Left ventricle myocardium superior (tissue), 1 donor: ENCODE measurements around the gene C1QA. TPM values are rescaled to one million over a fixed set of nuclear protein-coding genes. Genes with fewer than 3 reads are reported as not detected.

Source experiments
- ATAC-seq: fragments of 200-7000 bp; cut with Tn5 transposase; one replicate; pipeline ENCODE4 v1.9.1; 2020; ENCODE audit warnings: mild to moderate bottlenecking, moderate library complexity
- DNase-seq: peaks from one replicate; pipeline ENCODE4 v3.0.0-alpha.2; 2020
- intact Hi-C: fragments of 100-400 bp; cut with micrococcal nuclease; formaldehyde crosslinking; loops from one replicate; pipeline ENCODE4 v1.11.0; 2022
- total RNA-seq: library from RNA; stranded (reverse); fragmentation: NEBNext Ultra II Directional; extraction: Animal tissue kit (Norgen Biotek cat#: 25700); gene quantifications from one replicate; pipeline ENCODE4 v1.2.1, GENCODE V29; 2021
- donor health status: DM: no; HTN: yes; CAD: no; lungs with severe emphysema.

Gene C1QA
- total RNA-seq, 1 donor from 2014 or later: 86.5 TPM

DNA sequence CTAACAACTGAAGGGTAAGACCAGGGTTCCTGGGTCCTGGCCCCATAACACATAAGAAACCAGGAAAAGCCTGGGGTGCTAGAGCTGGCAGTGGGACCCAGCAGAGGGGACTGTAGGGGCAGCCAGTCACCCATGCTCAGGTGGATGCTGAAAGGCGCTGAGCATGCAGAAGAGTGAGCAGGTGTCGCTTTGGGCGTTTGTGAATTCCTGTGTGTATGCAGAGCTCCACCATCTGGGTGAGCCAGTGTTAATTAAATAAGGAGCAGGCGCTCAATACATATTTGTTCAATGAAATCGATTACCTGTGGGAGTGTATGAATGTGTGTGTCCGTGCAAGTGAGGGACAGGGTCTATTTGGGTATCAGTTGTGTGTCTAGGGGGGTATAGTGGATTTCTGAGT, 499 bp downstream of the C1QA start:
- DNase-seq (no peak), ATAC-seq (no peak)
- intact Hi-C loops: loop anchor here (10.0 kb wide), 1 partner anchor 212 kb away; no protein-coding TSS in a partner anchor

DNA sequence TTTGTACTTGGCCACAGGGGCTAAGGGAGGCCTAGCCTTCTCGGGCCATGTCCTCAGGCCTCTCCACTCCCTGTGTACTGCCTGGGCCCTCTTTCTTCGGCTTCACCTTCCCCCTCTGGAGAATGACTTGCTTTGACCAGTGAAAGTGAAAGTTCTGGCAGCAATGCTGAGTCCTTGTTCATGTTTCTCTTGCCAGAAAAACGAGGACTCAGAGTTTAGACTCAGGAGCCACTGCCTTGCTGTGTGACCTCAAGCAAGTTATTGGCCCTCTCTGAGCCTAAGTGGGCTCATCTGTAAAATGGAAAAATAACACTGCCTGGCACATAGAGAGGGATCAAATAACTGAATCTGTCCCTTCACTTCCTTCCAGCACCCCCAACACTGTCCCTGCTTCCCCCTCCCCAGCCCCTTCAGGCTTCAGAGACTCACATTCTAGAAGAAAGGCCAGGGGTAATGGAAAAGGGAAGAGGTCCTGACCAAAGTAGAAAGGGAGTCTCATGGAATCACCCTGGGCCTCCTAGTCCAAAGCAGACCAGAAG, 1.5 kb downstream of the C1QA start:
- no peak for ATAC-seq

DNA sequence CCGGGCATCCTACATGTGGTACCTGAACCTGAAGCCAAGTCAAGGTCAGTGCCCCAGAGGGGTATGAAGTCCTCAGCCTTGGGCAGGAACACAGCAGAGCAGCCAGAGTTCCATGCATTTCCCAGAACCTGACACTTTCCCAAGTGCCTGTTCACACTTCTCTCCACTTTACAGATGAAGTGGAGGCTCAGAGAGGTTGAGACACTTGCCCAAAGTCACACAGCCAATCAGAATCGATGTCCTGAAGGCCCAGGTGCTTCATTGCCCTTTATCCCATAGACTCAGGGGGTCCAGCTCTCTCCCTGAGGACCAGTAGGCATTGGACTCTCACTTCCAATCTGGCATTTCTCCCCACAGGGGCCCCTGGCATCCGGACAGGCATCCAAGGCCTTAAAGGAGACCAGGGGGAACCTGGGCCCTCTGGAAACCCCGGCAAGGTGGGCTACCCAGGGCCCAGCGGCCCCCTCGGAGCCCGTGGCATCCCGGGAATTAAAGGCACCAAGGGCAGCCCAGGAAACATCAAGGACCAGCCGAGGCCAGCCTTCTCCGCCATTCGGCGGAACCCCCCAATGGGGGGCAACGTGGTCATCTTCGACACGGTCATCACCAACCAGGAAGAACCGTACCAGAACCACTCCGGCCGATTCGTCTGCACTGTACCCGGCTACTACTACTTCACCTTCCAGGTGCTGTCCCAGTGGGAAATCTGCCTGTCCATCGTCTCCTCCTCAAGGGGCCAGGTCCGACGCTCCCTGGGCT, 2.2 kb downstream of the C1QA start:
- intact Hi-C loops: loop anchor here (10.0 kb wide), 1 partner anchor 214 kb away; no protein-coding TSS in a partner anchor
- DNase-seq (no peak), ATAC-seq (no peak)

More for the DNA sequence above, 1.5 kb downstream of the C1QA start:
- intact Hi-C loops: loop anchor here (10.0 kb wide), 1 partner anchor 213 kb away; no protein-coding TSS in a partner anchor
- no peak for DNase-seq

DNA sequence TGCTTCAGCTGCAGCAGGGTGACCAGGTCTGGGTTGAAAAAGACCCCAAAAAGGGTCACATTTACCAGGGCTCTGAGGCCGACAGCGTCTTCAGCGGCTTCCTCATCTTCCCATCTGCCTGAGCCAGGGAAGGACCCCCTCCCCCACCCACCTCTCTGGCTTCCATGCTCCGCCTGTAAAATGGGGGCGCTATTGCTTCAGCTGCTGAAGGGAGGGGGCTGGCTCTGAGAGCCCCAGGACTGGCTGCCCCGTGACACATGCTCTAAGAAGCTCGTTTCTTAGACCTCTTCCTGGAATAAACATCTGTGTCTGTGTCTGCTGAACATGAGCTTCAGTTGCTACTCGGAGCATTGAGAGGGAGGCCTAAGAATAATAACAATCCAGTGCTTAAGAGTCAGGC, 2.9 kb downstream of the C1QA start:
- no peak for ATAC-seq
- no peak for DNase-seq
- intact Hi-C loops: loop anchor here (10.0 kb wide), 1 partner anchor 214 kb away; no protein-coding TSS in a partner anchor

DNA sequence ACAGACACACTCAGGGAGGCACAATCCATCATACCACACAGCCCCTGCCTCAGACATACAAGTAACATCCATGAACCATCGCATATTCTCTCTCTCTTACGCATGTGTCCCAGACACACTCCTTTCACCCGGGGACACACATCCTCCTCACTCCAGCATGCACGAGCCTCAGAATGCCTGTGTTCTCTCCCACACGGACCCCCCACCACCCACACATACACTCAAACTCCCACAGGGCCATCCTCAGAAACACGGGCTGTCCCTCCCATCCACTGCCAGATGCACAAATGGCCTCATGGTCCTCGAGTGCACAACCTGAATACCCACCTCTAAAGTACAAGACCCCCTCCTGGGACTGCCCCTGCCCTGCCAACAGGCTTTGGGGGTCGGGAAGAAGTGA, 4.8 kb downstream of the C1QA start:
- DNase-seq (no peak), ATAC-seq (no peak)
- intact Hi-C loops: no loop called here

DNA sequence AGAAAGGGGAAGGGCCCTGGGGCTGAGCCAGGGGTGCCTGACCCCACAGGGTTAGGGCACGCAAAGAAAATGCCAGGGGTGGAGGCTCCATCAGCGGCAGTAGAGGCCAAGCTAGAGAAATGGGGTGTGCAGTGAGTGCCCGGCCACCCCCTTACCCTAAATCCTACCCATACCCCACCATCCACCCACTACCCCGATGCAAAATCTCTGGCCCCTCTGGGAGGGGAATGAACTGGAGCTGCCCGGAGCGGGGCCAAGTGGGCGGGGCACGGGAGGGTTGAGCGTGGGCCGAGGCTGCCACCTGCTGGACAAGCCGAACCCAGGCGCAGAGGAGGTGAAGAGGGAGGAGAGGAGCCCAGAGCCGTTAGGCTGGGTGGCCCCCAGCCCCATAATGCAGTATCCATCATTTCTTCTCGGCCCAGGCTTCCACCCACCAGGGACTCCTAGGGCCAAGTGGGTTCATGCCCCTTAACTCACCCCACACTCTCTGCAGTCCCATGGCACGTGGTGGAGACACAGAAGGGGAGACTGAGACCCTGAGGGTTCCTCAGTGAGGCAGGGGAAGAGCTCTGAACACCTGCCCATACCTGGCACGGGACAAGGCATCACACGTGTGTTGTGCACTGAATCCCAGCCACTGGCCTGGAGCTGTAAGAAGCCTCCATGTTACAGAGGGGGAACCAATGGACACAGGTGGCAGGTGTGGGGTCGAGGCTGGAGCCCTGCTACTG, 5.6 kb downstream of the C1QA start:
- peak; percentile 84 for ATAC-seq
- DNase-seq: peak; percentile 93
- intact Hi-C loops: no loop called here

DNA sequence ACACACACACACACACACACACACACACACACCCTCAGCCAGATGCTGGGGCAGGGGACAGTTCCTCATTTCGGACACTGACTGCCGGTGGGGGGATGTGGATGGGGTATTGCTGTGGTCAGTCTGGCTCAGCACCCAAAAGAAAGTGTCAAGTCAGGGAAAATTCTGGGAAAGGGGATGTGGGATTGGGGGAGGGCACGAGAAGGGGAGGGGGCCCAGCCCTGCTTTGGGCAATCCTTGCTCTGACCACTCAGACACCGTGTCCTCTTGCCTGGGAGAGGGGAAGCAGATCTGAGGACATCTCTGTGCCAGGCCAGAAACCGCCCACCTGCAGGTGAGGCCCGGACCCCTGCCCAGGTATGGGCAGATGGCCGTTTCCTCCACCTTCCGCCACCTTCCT, 7.0 kb downstream of the C1QA start, which contains the start of gene C1QC:
Gene C1QC (plus strand): TSS at position 253 of the 400 bp plus-strand sequence. CDS start 391 bp downstream, outside the sequence.
- peak; percentile 54 for DNase-seq
- peak; percentile 54 for ATAC-seq
- intact Hi-C loops: no loop called here

DNA sequence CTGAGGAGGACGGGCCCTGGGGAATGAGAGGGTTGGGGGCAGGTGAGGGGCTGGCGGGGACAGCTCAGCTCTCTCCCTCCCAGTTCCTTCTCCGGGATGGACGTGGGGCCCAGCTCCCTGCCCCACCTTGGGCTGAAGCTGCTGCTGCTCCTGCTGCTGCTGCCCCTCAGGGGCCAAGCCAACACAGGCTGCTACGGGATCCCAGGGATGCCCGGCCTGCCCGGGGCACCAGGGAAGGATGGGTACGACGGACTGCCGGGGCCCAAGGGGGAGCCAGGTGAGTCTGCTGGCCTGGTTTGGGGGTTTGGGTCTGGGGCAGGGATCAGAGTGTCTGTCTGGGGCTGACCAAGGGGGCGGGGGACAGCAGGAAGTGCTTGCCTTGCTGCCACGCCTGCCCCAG, 7.5 kb downstream of the C1QA start:
- intact Hi-C loops: no loop called here
- ATAC-seq (no peak), DNase-seq (no peak)

DNA sequence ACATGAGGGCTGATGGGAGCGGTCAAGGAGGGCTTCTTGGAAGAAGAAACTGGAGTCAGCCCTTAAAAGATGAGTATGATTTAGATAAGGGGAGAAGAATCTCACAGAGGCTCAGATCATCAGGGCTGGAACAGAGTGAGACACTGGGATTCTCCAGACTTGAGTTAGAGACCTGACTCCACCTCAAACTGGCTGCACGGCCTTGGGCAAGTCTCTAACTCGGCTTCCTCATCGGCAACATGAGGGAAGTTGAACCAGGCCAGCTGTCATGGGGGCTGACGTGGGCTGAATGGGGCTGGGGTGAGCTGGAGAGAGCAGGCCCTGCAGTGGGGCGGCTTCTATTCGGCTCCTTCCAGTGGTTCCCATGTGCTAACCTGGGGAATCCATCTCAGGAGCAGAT, 9.5 kb downstream of the C1QA start:
- intact Hi-C loops: no loop called here
- peak; percentile 8 for ATAC-seq
- no peak for DNase-seq

DNA sequence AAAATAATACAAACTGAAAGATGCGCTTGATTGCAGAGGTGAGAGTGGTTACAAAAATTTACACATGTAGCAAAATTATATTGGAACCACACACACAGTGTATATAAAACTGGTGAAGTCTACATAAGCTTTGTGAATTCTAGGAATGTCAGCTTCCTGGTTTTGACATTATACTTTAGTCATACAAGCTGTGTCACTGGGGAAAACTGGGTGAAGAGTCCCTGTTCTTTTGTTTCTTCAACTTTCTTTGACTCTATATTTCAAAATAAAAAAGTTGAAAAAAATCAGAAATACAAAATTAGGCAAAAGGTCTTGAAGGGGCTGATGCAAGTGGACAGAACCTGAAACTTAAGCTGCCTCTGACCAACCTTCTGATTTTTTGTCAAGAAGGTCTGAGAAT, 10.0 kb downstream of the C1QA start:
- intact Hi-C loops: no loop called here
- ATAC-seq (no peak), DNase-seq (no peak)

DNA sequence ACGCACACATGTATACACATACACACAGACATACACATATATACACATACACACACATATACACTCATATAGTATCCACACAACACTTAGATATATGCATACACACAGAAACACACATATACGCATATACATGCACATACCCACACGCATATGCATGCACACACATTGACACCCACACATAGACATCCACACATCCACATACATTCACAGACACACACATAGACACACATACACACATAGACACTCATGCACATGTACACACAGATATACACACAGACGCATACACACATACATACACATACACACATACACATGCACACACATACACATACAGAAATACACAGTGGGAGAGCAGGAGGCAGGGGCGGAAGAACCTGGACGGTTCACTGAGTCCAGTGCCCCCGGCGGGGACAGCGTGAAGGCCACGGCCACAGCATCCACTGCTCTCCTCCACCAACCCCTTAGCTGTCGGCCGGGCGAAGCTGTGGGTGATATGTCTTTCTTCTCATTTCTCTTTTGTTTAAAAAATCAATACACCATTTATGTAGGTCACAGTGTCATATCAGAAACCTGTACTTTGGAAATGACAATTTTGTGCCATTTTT, 13.8 kb downstream of the C1QA start:
- intact Hi-C loops: no loop called here
- ATAC-seq (no peak), DNase-seq (no peak)

DNA sequence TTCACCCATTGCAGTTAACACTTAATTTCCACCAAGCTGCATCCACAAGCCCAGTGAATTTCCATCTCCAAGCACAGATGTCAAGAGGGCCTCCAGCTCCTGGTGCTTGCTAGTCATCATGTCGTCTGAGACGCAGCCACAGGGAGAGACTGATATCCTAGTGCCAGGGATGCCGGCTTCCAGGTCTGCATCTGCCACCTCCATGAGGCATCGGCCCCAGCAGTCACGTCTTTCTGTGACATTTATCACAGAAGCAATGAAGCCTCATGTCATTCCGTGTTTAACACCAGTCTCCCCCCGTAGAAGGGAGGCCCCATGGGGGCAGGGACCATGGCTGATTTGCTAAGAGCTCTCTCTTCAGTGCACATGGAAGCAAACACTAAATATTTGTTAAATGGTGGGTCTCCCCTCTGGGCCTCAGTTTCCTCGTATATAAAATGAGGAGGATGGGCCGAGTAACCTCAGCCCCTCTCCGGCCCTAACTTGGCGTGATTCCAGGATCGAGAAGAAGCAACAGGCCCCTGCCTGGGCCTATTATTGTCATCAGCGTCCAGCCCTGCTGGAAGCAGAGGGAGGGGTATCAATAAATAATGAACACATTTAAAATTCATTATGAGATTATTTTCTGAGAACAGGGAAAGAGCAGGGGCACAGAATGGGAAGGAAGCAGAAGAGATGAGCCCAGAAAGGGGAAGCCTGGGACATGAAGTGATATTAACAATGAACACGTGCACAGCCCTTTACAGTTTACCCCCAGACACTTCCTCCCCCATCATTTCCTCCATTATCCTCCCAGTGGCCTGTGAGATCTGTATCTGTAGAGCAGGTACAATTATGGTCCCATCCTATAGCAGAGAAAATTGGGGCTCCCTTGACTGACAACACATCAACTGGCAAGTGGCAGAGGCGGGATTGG, 15.8 kb downstream of the C1QA start:
- DNase-seq (no peak), ATAC-seq (peak; percentile 66)
- intact Hi-C loops: no loop called here

DNA sequence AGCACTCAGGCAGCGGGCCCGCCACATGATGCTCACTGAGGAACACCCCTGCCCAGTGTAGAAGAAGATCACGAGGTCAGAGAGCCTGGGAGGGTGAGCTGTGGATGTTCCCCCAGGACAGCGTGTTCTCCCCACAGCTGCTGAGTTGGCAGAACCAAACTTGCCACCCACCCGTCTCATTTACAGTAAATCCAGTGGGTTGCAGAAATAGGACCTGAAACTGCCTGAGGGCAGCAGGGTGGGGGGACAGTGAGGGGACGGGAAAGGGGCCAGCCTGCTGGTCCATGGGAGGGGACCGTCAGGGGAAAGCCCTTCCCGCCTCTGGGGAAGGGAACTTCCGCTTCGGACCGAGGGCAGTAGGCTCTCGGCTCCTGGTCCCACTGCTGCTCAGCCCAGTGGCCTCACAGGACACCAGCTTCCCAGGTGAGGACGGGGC, 16.5 kb downstream of the C1QA start, which contains the start of gene C1QB:
Gene C1QB (plus strand): TSS at position 356 of the 436 bp plus-strand sequence. CDS start 6,227 bp downstream, outside the sequence.
- intact Hi-C loops: no loop called here
- ATAC-seq: peak; percentile 85
- DNase-seq: peak; percentile 64

DNA sequence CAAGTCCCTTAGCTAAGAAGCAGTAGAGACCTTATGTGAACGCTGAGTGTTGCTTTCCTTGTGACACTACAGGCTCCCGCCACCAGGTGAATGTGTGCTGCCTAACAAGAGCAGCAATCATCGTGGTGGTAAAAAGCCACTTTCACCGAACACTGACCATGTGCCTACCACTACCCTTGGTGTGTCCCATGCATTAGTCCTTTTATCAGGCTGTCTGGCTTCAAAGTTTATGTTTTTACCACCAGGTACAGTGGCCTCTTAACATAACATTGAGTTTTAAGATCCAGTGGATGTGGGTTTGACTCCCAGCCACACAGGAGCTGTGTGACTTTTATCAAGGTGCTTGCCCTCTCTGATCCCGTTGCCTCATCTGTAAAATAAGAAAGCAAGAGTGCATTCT, 18.3 kb downstream of the C1QA start:
- intact Hi-C loops: no loop called here
- DNase-seq (no peak), ATAC-seq (no peak)

DNA sequence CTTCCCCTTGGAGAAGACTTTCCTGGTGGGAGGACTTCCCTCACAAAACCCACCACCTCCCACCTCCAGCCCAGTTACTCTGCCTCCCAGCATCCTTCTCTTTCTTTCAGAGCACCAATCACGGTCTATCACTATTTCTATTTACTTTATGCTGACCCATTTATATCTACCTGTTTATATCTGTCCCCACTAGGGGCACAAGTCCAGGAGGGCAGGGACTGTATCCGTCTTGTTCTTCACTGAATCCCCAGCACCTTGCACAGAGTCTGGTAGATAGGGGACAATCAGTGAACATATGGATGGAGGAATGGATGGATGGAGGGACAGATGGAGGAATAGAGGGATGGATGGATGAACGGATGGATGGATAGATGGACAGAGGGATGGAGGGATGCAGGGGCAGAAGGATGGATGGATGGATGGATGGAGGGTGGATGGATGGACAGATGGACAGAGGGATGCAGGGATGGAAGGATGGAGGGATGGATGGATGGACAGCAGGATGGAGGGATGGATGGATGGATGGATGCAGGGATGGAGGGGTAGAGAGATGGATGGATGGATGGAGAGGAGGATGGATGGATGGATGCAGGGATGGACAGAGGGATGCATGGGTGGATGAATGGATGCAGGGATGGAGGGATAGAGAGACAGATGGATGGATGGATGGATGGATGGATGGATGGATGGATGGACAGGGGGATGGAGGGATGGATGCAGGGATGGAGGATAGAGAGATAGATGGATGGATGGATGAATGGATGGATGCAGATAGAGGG, 22.1 kb downstream of the C1QA start:
- ATAC-seq (no peak), DNase-seq (no peak)
- intact Hi-C loops: no loop called here

DNA sequence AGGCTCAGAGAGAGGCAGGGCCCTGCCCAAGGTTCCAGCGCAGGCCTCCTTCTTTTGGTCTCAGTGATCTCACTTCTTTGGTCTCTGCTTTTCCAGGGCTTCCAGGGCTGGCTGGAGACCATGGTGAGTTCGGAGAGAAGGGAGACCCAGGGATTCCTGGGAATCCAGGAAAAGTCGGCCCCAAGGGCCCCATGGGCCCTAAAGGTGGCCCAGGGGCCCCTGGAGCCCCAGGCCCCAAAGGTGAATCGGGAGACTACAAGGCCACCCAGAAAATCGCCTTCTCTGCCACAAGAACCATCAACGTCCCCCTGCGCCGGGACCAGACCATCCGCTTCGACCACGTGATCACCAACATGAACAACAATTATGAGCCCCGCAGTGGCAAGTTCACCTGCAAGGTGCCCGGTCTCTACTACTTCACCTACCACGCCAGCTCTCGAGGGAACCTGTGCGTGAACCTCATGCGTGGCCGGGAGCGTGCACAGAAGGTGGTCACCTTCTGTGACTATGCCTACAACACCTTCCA, 24.4 kb downstream of the C1QA start:
- intact Hi-C loops: no loop called here
- no peak for DNase-seq
- ATAC-seq: no peak

DNA sequence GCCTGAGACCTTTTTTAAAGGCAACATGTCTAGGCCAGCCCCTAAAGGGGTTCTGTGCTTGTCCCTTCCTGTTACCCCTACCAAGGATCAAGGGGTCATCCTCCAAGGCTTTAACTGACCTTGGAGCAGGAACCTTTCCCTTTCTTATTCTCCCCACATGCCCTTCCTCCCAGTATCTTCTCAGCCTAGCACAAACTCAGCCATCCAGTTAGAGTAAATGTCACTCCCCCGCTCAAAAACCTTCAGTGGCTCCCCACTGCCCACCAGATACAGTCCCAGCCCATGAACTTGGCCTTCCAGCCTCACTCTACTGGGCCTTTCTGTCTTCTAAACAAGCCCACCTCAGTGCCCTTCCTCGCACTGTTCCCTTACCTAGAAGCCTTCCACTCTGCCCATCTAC, 25.5 kb downstream of the C1QA start:
- intact Hi-C loops: no loop called here
- ATAC-seq: no peak
- no peak for DNase-seq

DNA sequence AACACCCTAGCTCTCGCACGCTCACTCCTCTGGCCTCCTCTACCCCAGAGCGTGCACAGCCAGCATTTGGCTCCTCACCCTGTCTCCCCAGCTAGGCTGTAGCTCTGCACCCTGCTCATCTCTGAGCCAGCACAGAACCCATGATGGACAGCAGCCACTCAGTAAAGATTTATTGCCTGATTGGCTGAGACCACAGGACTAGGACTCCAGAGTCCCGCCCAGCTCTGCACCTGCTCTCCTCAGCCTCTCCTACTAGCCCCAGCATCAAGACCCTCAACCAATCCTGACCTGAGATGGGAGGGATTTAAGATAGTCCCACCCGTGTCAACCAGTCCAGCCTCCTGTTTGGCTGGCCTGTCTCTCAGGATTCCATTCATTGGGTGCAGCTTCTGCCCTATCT, 25.9 kb downstream of the C1QA start:
- intact Hi-C loops: no loop called here
- ATAC-seq (peak; percentile 77), DNase-seq (peak; percentile 43)
